K562 (cell line): ENCODE data around the gene SYT17. TPM values are rescaled to one million over a fixed set of nuclear protein-coding genes. Genes with fewer than 3 reads are reported as not detected.

ENCODE experiments used
- ATAC-seq: fragments of 200-7000 bp; cut with Tn5 transposase; 3 replicates; pipeline ENCODE4 v1.9.1; 2020; ENCODE audit warnings: moderate library complexity
- BruUV-seq: library from RNA; stranded (reverse); fragments of 400-500 nt; replicated peaks from 2 replicates; lab custom pipeline; 2021; lab: Mats Ljungman, UMichigan
- CTCF ChIA-PET: fragments of 300-600 bp; formaldehyde crosslinking; extraction: SDS; loops from one replicate; lab custom pipeline; 2021; ENCODE audit warnings: low intra/inter-chr PET ratio; lab: Yijun Ruan, JAX
- POLR2A ChIA-PET: fragments of 300-600, 350-650 bp; sonication (Branson Sonifier 250); formaldehyde crosslinking; extraction: SDS; loops from one replicate; lab custom pipeline; 2021; ENCODE audit warnings: antibody characterized with exemption, inconsistent platforms; lab: Yijun Ruan, JAX
- DNase-seq, 4 experiments: peaks; one replicate each; pipeline versions ENCODE4 v3.0.0 to v3.0.0-alpha.2; 2011 to 2018; ENCODE audit warnings: low spot score in 3 of 4, mixed read lengths in 3 of 4; ENCODE audit errors: extremely low read depth in 1 of 4
- FAIRE-seq: peaks from 2 replicates; lab custom pipeline; 2011; peaks lifted over from hg19 to GRCh38; lab: Jason Lieb, UNC
- H2AFZ ChIP-seq: 2 replicates; pipeline ENCODE4 v1.6.0; 2011; ENCODE audit warnings: low read depth, low read length, control low read depth, inconsistent platforms
- H3K27ac ChIP-seq: fragments of 200-600 bp; 3 replicates; pipeline ENCODE4 v1.8.0; 2011; ENCODE audit warnings: low read depth, mild to moderate bottlenecking, control low read depth, inconsistent platforms, low read length, moderate library complexity, mixed read lengths; ENCODE audit errors: extremely low read depth
- H3K27me3 ChIP-seq, 2 experiments: fragments of 300-600 bp in 1 of 2; 2 replicates in 1 of 2; 3 replicates in 1 of 2; pipeline versions ENCODE4 v1.6.0 to v1.8.0; 2011; ENCODE audit warnings: inconsistent platforms in 2 of 2, low read length in 2 of 2, mild to moderate bottlenecking in 1 of 2, mixed read lengths in 1 of 2, moderate library complexity in 1 of 2; ENCODE audit not compliant: control insufficient read depth in 2 of 2, insufficient read depth in 2 of 2
- H3K36me3 ChIP-seq: fragments of 300-600 bp; 3 replicates; pipeline ENCODE4 v1.8.0; 2011; ENCODE audit warnings: mild to moderate bottlenecking, low read length, inconsistent platforms; ENCODE audit not compliant: control insufficient read depth, insufficient read depth
- H3K4me1 ChIP-seq, 2 experiments: fragments of 200-600 bp in 1 of 2; replicated peaks in 1 of 2; 2 replicates in 1 of 2; 3 replicates in 1 of 2; pipeline versions ENCODE4 v1.5.1 to v1.8.0; 2011; ENCODE audit warnings: inconsistent platforms in 2 of 2, low read length in 2 of 2, mild to moderate bottlenecking in 1 of 2, mixed read lengths in 1 of 2, moderate library complexity in 1 of 2; ENCODE audit not compliant: control insufficient read depth in 2 of 2, insufficient read depth in 2 of 2
- H3K4me2 ChIP-seq: 2 replicates; pipeline ENCODE4 v1.6.1; 2011; ENCODE audit warnings: low read length, control low read depth, inconsistent platforms, mixed read lengths; ENCODE audit not compliant: insufficient read depth
- H3K4me3 ChIP-seq: fragments of 200-600 bp; sonication (generic), shearing (Covaris generic); 2 replicates; pipeline ENCODE4 v1.5.1; 2016; ENCODE audit warnings: control low read depth, inconsistent platforms
- H3K79me2 ChIP-seq: fragments of 200-600 bp; 3 replicates; pipeline ENCODE4 v1.8.0; 2011; ENCODE audit warnings: low read length, inconsistent platforms; ENCODE audit not compliant: control insufficient read depth, insufficient read depth
- H3K9ac ChIP-seq, 2 experiments: 2 replicates each; pipeline versions ENCODE4 v1.6.0 to v1.6.1; 2011; ENCODE audit warnings: low read depth in 2 of 2, low read length in 2 of 2, control low read depth in 1 of 2, inconsistent platforms in 1 of 2, mild to moderate bottlenecking in 1 of 2, mixed read lengths in 1 of 2; ENCODE audit not compliant: insufficient read depth in 1 of 2
- H3K9me1 ChIP-seq: one replicate; pipeline ENCODE4 v1.6.0; 2011; ENCODE audit warnings: inconsistent platforms, mild to moderate bottlenecking, low read length, moderate library complexity; ENCODE audit not compliant: control insufficient read depth, insufficient read depth
- H3K9me3 ChIP-seq: replicated peaks from 2 replicates; pipeline ENCODE4 v1.5.1; 2011; ENCODE audit warnings: low read depth, low read length, inconsistent platforms; ENCODE audit not compliant: control insufficient read depth, insufficient read depth
- H4K20me1 ChIP-seq: replicated peaks from 2 replicates; pipeline ENCODE4 v1.6.1; 2011; ENCODE audit warnings: low read length, inconsistent platforms, mixed read lengths; ENCODE audit not compliant: control insufficient read depth, insufficient read depth
- ARID1B ChIP-seq: fragments of 450-650 bp; IDR thresholded peaks from 2 replicates; pipeline ENCODE4 v1.6.1; 2016; ENCODE audit warnings: antibody characterized with exemption, mild to moderate bottlenecking, inconsistent platforms
- CBFA2T2 ChIP-seq: fragments of 450-650 bp; conservative IDR thresholded peaks from 2 replicates; pipeline ENCODE4 v1.6.1; 2017; ENCODE audit warnings: mild to moderate bottlenecking
- CBFA2T3 ChIP-seq: fragments of 450-650 bp; IDR thresholded peaks from 2 replicates; pipeline ENCODE4 v1.6.1; 2017
- CBX5 ChIP-seq: IDR thresholded peaks from 2 replicates; pipeline ENCODE4 v1.6.1; 2014; ENCODE audit warnings: low read depth, borderline replicate concordance
- CREM ChIP-seq: IDR thresholded peaks from 2 replicates; pipeline ENCODE4 v1.6.1; 2014; ENCODE audit warnings: antibody characterized with exemption, low read depth
- CTBP1 ChIP-seq: fragments of 450-650 bp; IDR thresholded peaks from 2 replicates; pipeline ENCODE4 v1.6.1; 2016; ENCODE audit warnings: borderline replicate concordance
- DPF2 ChIP-seq: fragments of 450-650 bp; IDR thresholded peaks from 2 replicates; pipeline ENCODE4 v1.6.1; 2016
- EGR1 ChIP-seq: fragments of 450-650 bp; conservative IDR thresholded peaks from 2 replicates; pipeline ENCODE4 v1.6.1; 2017; ENCODE audit warnings: mild to moderate bottlenecking
- FOSL1 ChIP-seq: fragments of 200-800 bp; sonication (Bioruptor generic); conservative IDR thresholded peaks from 2 replicates; pipeline ENCODE4 v1.6.1; 2016; ENCODE audit warnings: missing genetic modification characterization, missing compliant biosample characterization
- FOXA3 ChIP-seq, 2 experiments: fragments of 450-650 bp in 1 of 2; sonication (generic) in 1 of 2; formaldehyde crosslinking; IDR thresholded peaks in 1 of 2; conservative IDR thresholded peaks in 1 of 2; 2 replicates each; pipeline versions ENCODE4 v1.4.0 to v1.8.0; 2020 to 2022; ENCODE audit warnings: mild to moderate bottlenecking in 2 of 2, missing genetic modification reagents in 1 of 2
- HDAC2 ChIP-seq: fragments of 450-650 bp; IDR thresholded peaks from 2 replicates; pipeline ENCODE4 v1.6.1; 2016; ENCODE audit warnings: mild to moderate bottlenecking
- HLTF ChIP-seq: fragments of 450-650 bp; IDR thresholded peaks from 2 replicates; pipeline ENCODE4 v1.6.1; 2016
- KDM1A ChIP-seq, 2 experiments: fragments of 450-650 bp; IDR thresholded peaks; 2 replicates each; pipeline ENCODE4 v1.6.1; 2016; ENCODE audit warnings: mild to moderate bottlenecking in 2 of 2
- NFIC ChIP-seq: fragments of 450-650 bp; IDR thresholded peaks from 2 replicates; pipeline ENCODE4 v1.6.1; 2017; ENCODE audit warnings: mild to moderate bottlenecking, inconsistent platforms
- NR3C1 ChIP-seq: sonication (generic); formaldehyde crosslinking; IDR thresholded peaks from 2 replicates; pipeline ENCODE4 v1.8.1; 2022; ENCODE audit warnings: missing genetic modification reagents
- PYGO2 ChIP-seq: fragments of 450-650 bp; IDR thresholded peaks from 2 replicates; pipeline ENCODE4 v1.6.1; 2016; ENCODE audit warnings: mild to moderate bottlenecking, missing genetic modification characterization, moderate library complexity, missing compliant biosample characterization
- SMARCE1 ChIP-seq: fragments of 450-650 bp; IDR thresholded peaks from 2 replicates; pipeline ENCODE4 v1.7.1; 2016; ENCODE audit warnings: mild to moderate bottlenecking
- TCF3 ChIP-seq: sonication (generic); formaldehyde crosslinking; IDR thresholded peaks from 2 replicates; pipeline ENCODE4 v1.4.0; 2020; ENCODE audit warnings: mild to moderate bottlenecking, missing genetic modification reagents
- TRIM24 ChIP-seq, 2 experiments: fragments of 450-650 bp; IDR thresholded peaks; 2 replicates each; pipeline ENCODE4 v1.6.1; 2016
- VEZF1 ChIP-seq: fragments of 200-800 bp; sonication (Bioruptor generic); IDR thresholded peaks from 2 replicates; pipeline ENCODE4 v1.6.1; 2017; ENCODE audit warnings: missing genetic modification characterization, missing compliant biosample characterization
- ZSCAN32 ChIP-seq: fragments of 450-650 bp; formaldehyde crosslinking; IDR thresholded peaks from 2 replicates; pipeline ENCODE4 v1.4.0; 2020; ENCODE audit warnings: mild to moderate bottlenecking, moderate library complexity
- WGBS: fragments of 100-300 bp; shearing (Covaris generic); methylation state at CpG from one replicate; pipeline ENCODE4 v1.1.6; 2016; ENCODE audit warnings: low coverage, mixed read lengths; ENCODE audit not compliant: insufficient coverage; ENCODE audit errors: missing lambda C conversion rate; 5-methylcytosine and 5-hydroxymethylcytosine counted together
- in situ Hi-C: fragments of 300-500 bp; cut with MboI; formaldehyde crosslinking; loops from 4 replicates; pipeline ENCODE4 v1.15.0; 2018; ENCODE audit warnings: inconsistent platforms, mixed read lengths
- intact Hi-C: fragments of 100-400 bp; cut with micrococcal nuclease; formaldehyde crosslinking; loops from 2 replicates; pipeline ENCODE4 v1.14.2; 2022
- polyA plus RNA-seq, 8 experiments: library from polyadenylated mRNA; depleted of rRNA in 4 of 8; stranded (reverse) in 5 of 8; unstranded in 3 of 8; fragments of >200 nt; fragmentation: Nextera tagmentation in 2 of 8; fragmentation: Illumina TruSeq in 1 of 8; extraction: Ambion mirVana in 2 of 8; extraction: Trizol in 1 of 8; gene quantifications; 2 replicates each; pipeline versions ENCODE4 v1.2.1 to v1.2.3, GENCODE V29; 2011 to 2014; ENCODE audit warnings: inconsistent platforms in 1 of 8, missing spikeins in 1 of 8
- total RNA-seq, 7 experiments: library from RNA; depleted of rRNA in 6 of 7; stranded (reverse); fragments of >200 nt in 6 of 7; fragmentation: Illumina TruSeq in 2 of 7; extraction: Trizol in 2 of 7; gene quantifications; 2 replicates each; pipeline versions ENCODE4 v1.2.1 to v1.2.3, GENCODE V29; 2011 to 2021; ENCODE audit warnings: low replicate concordance in 1 of 7
- TF ChIP-seq, protein P1 (sequence below): fragments of 450-650 bp; formaldehyde crosslinking; conservative IDR thresholded peaks from 2 replicates; pipeline ENCODE4 v1.4.0; 2022; ENCODE audit warnings: mild to moderate bottlenecking, missing genetic modification characterization

Gene SYT17
- total and polyA plus RNA-seq, 9 of the 15 experiments (the other 6 are each of a cell fraction or from before 2014, with no cell fraction given): not detected

- TF ChIP-seq VEZF1 (CRISPR knock-in tag) (no peak), NR3C1 (CRISPR knock-in tag) (no peak)
Observed at GRCh38 chr16:19135201-19135842, 32.7 kb upstream of the SYT17 start (continued).

DNA sequence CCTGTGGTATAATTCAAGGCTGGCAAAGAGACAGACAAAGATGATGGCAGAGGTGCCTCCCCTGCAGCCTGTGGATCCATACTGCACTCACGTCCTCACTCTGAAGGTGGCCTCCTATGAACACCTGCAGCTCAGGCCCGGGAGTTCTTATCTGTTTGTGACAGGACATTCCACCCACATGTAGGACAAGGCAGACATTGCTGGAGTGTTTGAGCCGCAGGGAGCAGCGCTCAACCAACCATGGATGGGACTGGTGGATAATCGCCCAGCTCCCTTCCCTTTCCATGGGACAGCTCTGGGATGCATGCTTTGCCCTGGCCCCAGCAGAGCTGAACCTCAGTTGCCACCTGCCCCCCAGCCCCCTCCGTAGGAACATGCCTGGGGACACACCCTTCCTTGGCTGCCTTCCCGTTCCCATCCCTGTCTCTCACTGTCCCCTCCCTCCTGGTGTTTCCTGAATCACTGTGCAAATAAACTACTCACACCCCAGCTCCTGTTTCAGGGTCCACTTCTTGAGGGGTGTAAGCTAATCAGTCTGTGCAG is 32.1 kb upstream of the SYT17 start:
- Histone ChIP-seq H3K4me2 (peak overlapping the region; percentile 59), H4K20me1 (no peaks in the 10 kb centered on the region), H3K4me1 (peaks cover 14 to 22% of the 10 kb centered on the region in 2 experiments), H2AFZ (no peak overlapping the region), H3K79me2 (no peaks in the 10 kb centered on the region), H3K4me3 (no peak overlapping the region), H3K27me3 (no peaks in the 10 kb centered on the region; a peak in 1 of 5 replicates), H3K9me3 (no peaks in the 10 kb centered on the region), H3K9ac (peak overlapping the region in 1 of 2 experiments; percentile 37; a peak in 2 of 4 replicates), H3K36me3 (no peaks in the 10 kb centered on the region), H3K9me1 (no peaks in the 10 kb centered on the region), H3K27ac (no peak overlapping the region)
- ChIA-PET CTCF (no interaction called here), POLR2A (interaction anchor here (0.5 to 3.2 kb wide), 5 partner anchors 9 to 349 kb away, joined by 3 to 13 read pairs (median 4); no protein-coding TSS in a partner anchor)
- no TSS peak for BruUV-seq
- in situ Hi-C loops (no loop called here), intact Hi-C loops (no loop called here)
- WGBS: 0% methylated on average over 6 of the region's 7 CpGs
- DNase-seq: peak; percentile 59 to 67 (median 64)
- ATAC-seq: peak; percentile 78
- peak; percentile 42 for FAIRE-seq
- TF ChIP-seq DPF2 (peak; percentile 31; the same call in 1 of the 2 replicates), KDM1A (IDR thresholded peaks at IDR 0.05) (peak in 1 of 2 experiments; percentile 31; a peak in 1 of 4 replicates), HDAC2 (0 out of 2 replicates have a peak, but pooled peaks have one; percentile 27), TRIM24 (IDR thresholded peaks at IDR 0.05) (no peak), EGR1 (peak; percentile 64), TCF3 (peak; percentile 66), ZSCAN32 (CRISPR knock-in tag) (no peak), HLTF (no peak), FOXA3 (CRISPR knock-in tag; conservative IDR thresholded peaks at IDR 0.05 in 1 of 2, IDR thresholded peaks at IDR 0.05 in 1 of 2) (peak in 1 of 2 experiments; percentile 44; a peak in 1 of 4 replicates), SMARCE1 (0 out of 2 replicates have a peak, but pooled peaks have one; percentile 18), CTBP1 (peak; percentile 85; the same call in 1 of the 2 replicates), CREM (0 out of 2 replicates have a peak, but pooled peaks have one; percentile 21), ARID1B (peak; percentile 72), CBX5 (0 out of 2 replicates have a peak, but pooled peaks have one; percentile 9), FOSL1 (tag) (peak; percentile 58), NFIC (peak; percentile 79), CBFA2T3 (peak; percentile 77), CBFA2T2 (peak; percentile 55), PYGO2 (tag) (no peak)
- TF ChIP-seq, protein P1, sequence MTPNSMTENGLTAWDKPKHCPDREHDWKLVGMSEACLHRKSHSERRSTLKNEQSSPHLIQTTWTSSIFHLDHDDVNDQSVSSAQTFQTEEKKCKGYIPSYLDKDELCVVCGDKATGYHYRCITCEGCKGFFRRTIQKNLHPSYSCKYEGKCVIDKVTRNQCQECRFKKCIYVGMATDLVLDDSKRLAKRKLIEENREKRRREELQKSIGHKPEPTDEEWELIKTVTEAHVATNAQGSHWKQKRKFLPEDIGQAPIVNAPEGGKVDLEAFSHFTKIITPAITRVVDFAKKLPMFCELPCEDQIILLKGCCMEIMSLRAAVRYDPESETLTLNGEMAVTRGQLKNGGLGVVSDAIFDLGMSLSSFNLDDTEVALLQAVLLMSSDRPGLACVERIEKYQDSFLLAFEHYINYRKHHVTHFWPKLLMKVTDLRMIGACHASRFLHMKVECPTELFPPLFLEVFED: no peak
